Trophoblast cell (in vitro differentiated cells and primary cell): ENCODE results near the gene DNM1L.

Experiments
- DNase-seq, 2 donors: peaks; one replicate each; pipeline ENCODE4 v3.0.0-alpha.2; 2016
- H2AFZ ChIP-seq: 2 replicates; pipeline ENCODE4 v1.6.1; 2013; ENCODE audit warnings: low read length, moderate library complexity, mild to moderate bottlenecking; ENCODE audit not compliant: insufficient read depth, poor library complexity
- H2AK5ac ChIP-seq: 2 replicates; pipeline ENCODE4 v1.6.1; 2013; ENCODE audit warnings: mild to moderate bottlenecking, low read length
- H2BK120ac ChIP-seq: 2 replicates; pipeline ENCODE4 v1.6.1; 2013; ENCODE audit warnings: low read length, mild to moderate bottlenecking, moderate library complexity; ENCODE audit not compliant: insufficient read depth, poor library complexity
- H2BK12ac ChIP-seq: 2 replicates; pipeline ENCODE4 v1.6.1; 2013; ENCODE audit warnings: mild to moderate bottlenecking, low read length, moderate library complexity
- H2BK5ac ChIP-seq: 2 replicates; pipeline ENCODE4 v1.6.1; 2013; ENCODE audit warnings: low read length, low read depth, moderate library complexity, mild to moderate bottlenecking; ENCODE audit not compliant: poor library complexity
- H3K14ac ChIP-seq: 2 replicates; pipeline ENCODE4 v1.6.1; 2013; ENCODE audit warnings: mild to moderate bottlenecking, low read length
- H3K18ac ChIP-seq: 2 replicates; pipeline ENCODE4 v1.6.1; 2013; ENCODE audit warnings: mild to moderate bottlenecking, low read length
- H3K23ac ChIP-seq: 2 replicates; pipeline ENCODE4 v1.6.1; 2013; ENCODE audit warnings: low read length
- H3K27ac ChIP-seq: 2 replicates; pipeline ENCODE4 v1.5.1; 2013; ENCODE audit warnings: low read depth, mild to moderate bottlenecking, inconsistent platforms, low read length, moderate library complexity
- H3K27me3 ChIP-seq: 2 replicates; pipeline ENCODE4 v1.6.1; 2013; ENCODE audit warnings: inconsistent platforms, mild to moderate bottlenecking, low read length, moderate library complexity; ENCODE audit not compliant: insufficient read depth
- H3K36me3 ChIP-seq, 2 experiments: 1 replicate in 1 of 2; 2 replicates in 1 of 2; pipeline ENCODE4 v1.6.1; 2013; ENCODE audit warnings: low read length in 2 of 2, mild to moderate bottlenecking in 2 of 2, moderate library complexity in 1 of 2; ENCODE audit not compliant: insufficient read depth in 2 of 2, control insufficient read depth in 1 of 2
- H3K4ac ChIP-seq: 2 replicates; pipeline ENCODE4 v1.6.1; 2013; ENCODE audit warnings: low read depth, mild to moderate bottlenecking, low read length, moderate library complexity
- H3K4me1 ChIP-seq, 2 experiments: 1 replicate in 1 of 2; 2 replicates in 1 of 2; pipeline ENCODE4 v1.6.1; 2013; ENCODE audit warnings: low read length in 2 of 2, mild to moderate bottlenecking in 2 of 2, moderate library complexity in 1 of 2; ENCODE audit not compliant: insufficient read depth in 2 of 2, control insufficient read depth in 1 of 2
- H3K4me2 ChIP-seq: 2 replicates; pipeline ENCODE4 v1.6.1; 2013; ENCODE audit warnings: inconsistent platforms, mild to moderate bottlenecking, low read length, moderate library complexity
- H3K4me3 ChIP-seq: 2 replicates; pipeline ENCODE4 v1.5.1; 2013; ENCODE audit warnings: mild to moderate bottlenecking, low read depth, low read length, inconsistent platforms
- H3K79me1 ChIP-seq: one replicate; pipeline ENCODE4 v1.6.1; 2013; ENCODE audit warnings: low read length
- H3K79me2 ChIP-seq: 2 replicates; pipeline ENCODE4 v1.6.1; 2013; ENCODE audit warnings: low read length, mild to moderate bottlenecking; ENCODE audit not compliant: control insufficient read depth, insufficient read depth, poor library complexity
- H3K9ac ChIP-seq: 2 replicates; pipeline ENCODE4 v1.6.1; 2013; ENCODE audit warnings: mild to moderate bottlenecking, low read length
- H3K9me3 ChIP-seq: 2 replicates; pipeline ENCODE4 v1.6.1; 2013; ENCODE audit warnings: low read depth, mild to moderate bottlenecking, control low read depth, inconsistent platforms, low read length; ENCODE audit not compliant: insufficient read depth
- H4K12ac ChIP-seq: 2 replicates; pipeline ENCODE4 v1.6.1; 2013; ENCODE audit warnings: low read depth, mild to moderate bottlenecking, low read length, moderate library complexity
- H4K8ac ChIP-seq: 2 replicates; pipeline ENCODE4 v1.6.1; 2013; ENCODE audit warnings: low read depth, mild to moderate bottlenecking, low read length, moderate library complexity
- H4K91ac ChIP-seq: one replicate; pipeline ENCODE4 v1.6.1; 2013; ENCODE audit warnings: low read depth, mild to moderate bottlenecking, low read length, moderate library complexity
- WGBS: extraction: QIAGEN DNeasy Blood & Tissue Kit; methylation state at CpG from one replicate; pipeline ENCODE4 v1.1.7; 2013; ENCODE audit warnings: missing lambda C conversion rate; ENCODE audit not compliant: insufficient read length, insufficient coverage; ENCODE audit errors: extremely low coverage; 5-methylcytosine and 5-hydroxymethylcytosine counted together

Gene DNM1L

GRCh38 chr12:32765906-32766305 lies 86.8 kb downstream of the DNM1L start:
- H2AFZ ChIP-seq, result no peak overlapping the region
- H2BK120ac ChIP-seq, result no peak overlapping the region
- H3K14ac ChIP-seq, result no peak overlapping the region
- no peak overlapping the region for H4K8ac ChIP-seq
- no peaks in the 10 kb centered on the region for H3K36me3 ChIP-seq
- H3K79me1 ChIP-seq, result no peaks in the 10 kb centered on the region
- H2BK12ac ChIP-seq, result no peak overlapping the region
- no peak for DNase-seq
- H3K9ac ChIP-seq, result no peak overlapping the region
- H3K4me3 ChIP-seq, result no peak overlapping the region
- H3K27ac ChIP-seq, result no peak overlapping the region
- no peaks in the 10 kb centered on the region for H3K4me1 ChIP-seq
- H2AK5ac ChIP-seq, result no peak overlapping the region
- no peaks in the 10 kb centered on the region for H3K9me3 ChIP-seq
- no peak overlapping the region for H4K12ac ChIP-seq
- no CpG with 5 or more reads among the region's 4 CpGs for WGBS
- no peak overlapping the region for H4K91ac ChIP-seq
- H3K4ac ChIP-seq, result no peak overlapping the region
- H3K79me2 ChIP-seq, result no peaks in the 10 kb centered on the region
- H3K4me2 ChIP-seq, result no peak overlapping the region
- H3K23ac ChIP-seq, result no peak overlapping the region
- H3K27me3 ChIP-seq, result no peaks in the 10 kb centered on the region
- no peak overlapping the region for H2BK5ac ChIP-seq
- no peak overlapping the region for H3K18ac ChIP-seq

- no peak overlapping the region for H2BK5ac ChIP-seq
- H3K27ac ChIP-seq, result no peak overlapping the region
- no peak for DNase-seq
- no peak overlapping the region for H2AFZ ChIP-seq
- no peak overlapping the region for H4K91ac ChIP-seq
- H2BK120ac ChIP-seq, result no peak overlapping the region
- H3K36me3 ChIP-seq, result no peaks in the 10 kb centered on the region
- no peak overlapping the region for H3K4ac ChIP-seq
- H3K4me1 ChIP-seq, result no peaks in the 10 kb centered on the region
- no CpG with 5 or more reads among the region's 4 CpGs for WGBS
- no peak overlapping the region for H4K12ac ChIP-seq
- no peaks in the 10 kb centered on the region for H3K9me3 ChIP-seq
- H3K4me3 ChIP-seq, result no peak overlapping the region
- no peak overlapping the region for H3K18ac ChIP-seq
- H4K8ac ChIP-seq, result no peak overlapping the region
- H3K23ac ChIP-seq, result no peak overlapping the region
- no peak overlapping the region for H2AK5ac ChIP-seq
- no peak overlapping the region for H3K14ac ChIP-seq
- no peak overlapping the region for H2BK12ac ChIP-seq
- no peak overlapping the region for H3K9ac ChIP-seq
- no peaks in the 10 kb centered on the region for H3K79me2 ChIP-seq
- no peak overlapping the region for H3K4me2 ChIP-seq
- H3K27me3 ChIP-seq, result no peaks in the 10 kb centered on the region
- no peaks in the 10 kb centered on the region for H3K79me1 ChIP-seq
Observed at GRCh38 chr12:32768518-32768917, 89.4 kb downstream of the DNM1L start.

GRCh38 chr12:32770141-32770540 lies 91.0 kb downstream of the DNM1L start:
- DNase-seq, result no peak
- Histone ChIP-seq H3K27ac (no peak overlapping the region), H3K9ac (no peak overlapping the region), H3K36me3 (no peaks in the 10 kb centered on the region), H3K23ac (no peak overlapping the region), H3K4me3 (no peak overlapping the region), H4K12ac (no peak overlapping the region), H3K9me3 (no peaks in the 10 kb centered on the region), H3K79me1 (no peaks in the 10 kb centered on the region), H4K8ac (no peak overlapping the region), H2BK12ac (no peak overlapping the region), H3K14ac (no peak overlapping the region), H4K91ac (no peak overlapping the region), H3K4ac (no peak overlapping the region), H2AK5ac (no peak overlapping the region), H3K79me2 (no peaks in the 10 kb centered on the region), H3K4me2 (no peak overlapping the region), H2BK5ac (no peak overlapping the region), H3K18ac (no peak overlapping the region), H3K27me3 (no peaks in the 10 kb centered on the region), H2BK120ac (no peak overlapping the region), H3K4me1 (no peaks in the 10 kb centered on the region), H2AFZ (no peak overlapping the region)
- WGBS, result no CpG with 5 or more reads among the region's 1 CpG

GRCh38 chr12:32773691-32774090 lies 94.6 kb downstream of the DNM1L start:
- Histone ChIP-seq H3K27ac (no peak overlapping the region), H3K23ac (no peak overlapping the region), H3K4me3 (no peak overlapping the region), H3K27me3 (no peaks in the 10 kb centered on the region), H2AK5ac (no peak overlapping the region), H4K12ac (no peak overlapping the region), H2BK120ac (no peak overlapping the region), H3K9ac (no peak overlapping the region), H4K8ac (no peak overlapping the region), H3K9me3 (no peaks in the 10 kb centered on the region), H2AFZ (no peak overlapping the region), H3K4me2 (no peak overlapping the region), H3K4me1 (peaks cover 0 to 2% of the 10 kb centered on the region in 2 experiments), H3K36me3 (no peaks in the 10 kb centered on the region), H3K79me2 (no peaks in the 10 kb centered on the region), H2BK5ac (no peak overlapping the region), H3K18ac (no peak overlapping the region), H3K79me1 (no peaks in the 10 kb centered on the region), H4K91ac (no peak overlapping the region), H2BK12ac (no peak overlapping the region), H3K4ac (no peak overlapping the region), H3K14ac (no peak overlapping the region)
- no peak for DNase-seq
- WGBS, result no CpG with 5 or more reads among the region's 6 CpGs
